ENCODE results near the gene MPPED1. TPM values are rescaled to one million over a fixed set of nuclear protein-coding genes. Genes with fewer than 3 reads are reported as not detected.

The MPPED1 gene
- polyA plus RNA-seq, 1 experiment = not detected

DNA sequence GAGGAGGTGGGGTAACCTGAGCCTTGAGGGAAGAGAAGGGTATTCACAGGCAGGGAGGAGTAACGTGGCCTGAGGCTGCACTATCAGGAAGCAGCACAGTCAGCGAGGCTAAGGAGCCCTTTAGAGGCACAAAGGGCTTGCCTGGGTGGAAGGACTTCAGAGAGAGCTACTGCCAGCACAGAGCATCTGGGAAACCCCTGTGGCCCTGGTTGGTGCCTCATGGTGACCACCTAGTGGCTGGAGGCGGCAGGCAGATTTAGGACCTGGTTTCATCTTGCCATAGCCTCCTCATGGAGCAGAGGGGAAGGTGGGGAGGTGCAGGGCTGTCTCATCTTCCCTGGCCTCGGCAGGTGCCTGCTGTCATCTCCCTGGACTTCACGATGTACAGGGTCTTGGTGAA is 64.5 kb downstream of the MPPED1 start:
- Histone ChIP-seq H3K4me3 (ENCODE audit: low read depth, low read length) (no peak overlapping the region), H3K27me3 (ENCODE audit: control insufficient read depth, insufficient read depth, low read length) (no peaks in the 10 kb centered on the region), H3K27ac (ENCODE audit: low read depth, low read length) (no peak overlapping the region), H3K9me3 (ENCODE audit: control insufficient read depth, insufficient read depth, low read length) (peaks cover 25% of the 10 kb centered on the region; the same call in 1 of the 2 replicates)
- no peak for DNase-seq (ENCODE audit: low read depth, low spot score)
- POLR2A ChIA-PET = no interaction called here
- CTCF ChIA-PET = no interaction called here
- TF ChIP-seq, protein P1, sequence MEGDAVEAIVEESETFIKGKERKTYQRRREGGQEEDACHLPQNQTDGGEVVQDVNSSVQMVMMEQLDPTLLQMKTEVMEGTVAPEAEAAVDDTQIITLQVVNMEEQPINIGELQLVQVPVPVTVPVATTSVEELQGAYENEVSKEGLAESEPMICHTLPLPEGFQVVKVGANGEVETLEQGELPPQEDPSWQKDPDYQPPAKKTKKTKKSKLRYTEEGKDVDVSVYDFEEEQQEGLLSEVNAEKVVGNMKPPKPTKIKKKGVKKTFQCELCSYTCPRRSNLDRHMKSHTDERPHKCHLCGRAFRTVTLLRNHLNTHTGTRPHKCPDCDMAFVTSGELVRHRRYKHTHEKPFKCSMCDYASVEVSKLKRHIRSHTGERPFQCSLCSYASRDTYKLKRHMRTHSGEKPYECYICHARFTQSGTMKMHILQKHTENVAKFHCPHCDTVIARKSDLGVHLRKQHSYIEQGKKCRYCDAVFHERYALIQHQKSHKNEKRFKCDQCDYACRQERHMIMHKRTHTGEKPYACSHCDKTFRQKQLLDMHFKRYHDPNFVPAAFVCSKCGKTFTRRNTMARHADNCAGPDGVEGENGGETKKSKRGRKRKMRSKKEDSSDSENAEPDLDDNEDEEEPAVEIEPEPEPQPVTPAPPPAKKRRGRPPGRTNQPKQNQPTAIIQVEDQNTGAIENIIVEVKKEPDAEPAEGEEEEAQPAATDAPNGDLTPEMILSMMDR (IDR thresholded peaks at IDR 0.05; ENCODE audit: low read depth, low read length) = no peak

DNA sequence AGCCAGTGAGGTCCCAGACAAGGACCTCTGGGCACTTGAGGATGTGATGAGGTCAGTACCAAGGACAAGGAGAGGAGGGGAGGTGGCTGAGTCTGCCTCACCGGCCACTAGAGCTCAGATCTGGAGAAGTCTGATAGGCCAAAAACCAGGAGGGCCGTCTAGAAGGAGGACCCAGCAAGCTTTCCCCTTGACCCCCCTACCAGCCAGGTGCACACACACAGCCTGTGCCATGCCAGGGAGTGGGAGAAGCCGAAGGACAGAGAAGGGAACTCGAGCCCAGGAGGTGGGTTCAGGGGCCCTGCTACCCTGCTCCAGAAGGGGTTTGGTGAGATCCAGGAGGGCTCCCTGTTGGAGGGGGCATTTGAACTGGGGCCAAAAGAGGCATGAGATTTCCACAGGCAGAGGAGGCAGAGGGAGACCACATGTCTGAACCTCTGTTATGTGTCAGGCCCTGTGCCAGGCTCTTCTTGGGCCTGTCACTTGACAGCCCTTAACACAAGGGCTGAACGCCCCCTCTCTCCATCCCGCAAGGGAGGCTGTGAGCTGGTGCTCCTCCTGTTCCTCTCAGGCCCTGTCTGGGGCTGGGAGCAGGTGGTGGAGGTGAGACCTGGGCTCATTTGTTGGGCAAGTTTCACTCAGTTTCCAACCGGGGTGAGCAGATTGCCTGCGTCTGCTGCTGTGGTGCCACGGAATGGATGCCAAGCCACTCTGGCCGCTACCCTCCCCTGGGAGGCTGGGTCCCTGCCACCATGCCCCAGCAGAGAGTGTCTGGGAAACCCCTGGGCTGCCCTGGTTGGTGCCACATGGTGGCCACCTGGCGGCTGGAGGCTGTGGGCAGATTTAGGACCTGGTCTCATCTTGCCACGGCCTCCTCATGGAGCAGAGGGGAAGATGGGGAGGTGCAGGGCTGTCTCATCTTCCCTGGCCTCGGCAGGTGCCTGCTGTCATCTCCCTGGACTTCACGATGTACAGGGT is 65.2 kb downstream of the MPPED1 start:
- Histone ChIP-seq H3K27me3 (ENCODE audit: control insufficient read depth, insufficient read depth, low read length) (peaks cover 2% of the 10 kb centered on the region), H3K27ac (ENCODE audit: low read depth, low read length) (no peak overlapping the region), H3K4me3 (ENCODE audit: low read depth, low read length) (no peak overlapping the region), H3K9me3 (ENCODE audit: control insufficient read depth, insufficient read depth, low read length) (peaks cover 20% of the 10 kb centered on the region; the same call in 1 of the 2 replicates)
- no peak for DNase-seq (ENCODE audit: low read depth, low spot score)
- TF ChIP-seq, protein P1 (IDR thresholded peaks at IDR 0.05; ENCODE audit: low read depth, low read length) = no peak
- CTCF ChIA-PET = no interaction called here
- POLR2A ChIA-PET = no interaction called here

DNA sequence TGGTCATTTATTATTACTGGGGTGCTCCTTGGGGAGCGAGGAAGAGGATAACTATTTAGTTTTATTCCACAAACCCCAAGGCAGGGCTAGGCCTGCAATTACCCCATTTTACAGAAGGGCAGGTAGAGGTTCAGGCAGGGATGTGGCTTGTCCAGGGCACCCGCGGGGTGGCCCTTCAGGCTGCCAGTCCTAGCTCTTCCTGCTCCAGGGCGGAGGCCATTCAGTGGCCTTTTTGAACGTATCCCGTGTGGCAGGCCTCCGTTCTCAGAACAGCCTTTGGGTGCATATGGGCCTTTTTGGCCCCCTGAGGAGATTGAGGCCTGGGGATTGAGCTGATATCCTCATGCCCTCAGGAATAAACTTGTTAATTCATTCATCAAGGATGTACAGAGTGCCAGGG is 66.2 kb downstream of the MPPED1 start:
- DNase-seq (ENCODE audit: low read depth, low spot score) = no peak
- Histone ChIP-seq H3K27me3 (ENCODE audit: control insufficient read depth, insufficient read depth, low read length) (peaks cover 2% of the 10 kb centered on the region), H3K4me3 (ENCODE audit: low read depth, low read length) (no peak overlapping the region), H3K9me3 (ENCODE audit: control insufficient read depth, insufficient read depth, low read length) (peaks cover 26% of the 10 kb centered on the region; the same call in 1 of the 2 replicates), H3K27ac (ENCODE audit: low read depth, low read length) (no peak overlapping the region)
- ChIA-PET CTCF (no interaction called here), POLR2A (no interaction called here)
- TF ChIP-seq, protein P1 (IDR thresholded peaks at IDR 0.05; ENCODE audit: low read depth, low read length) = no peak

DNA sequence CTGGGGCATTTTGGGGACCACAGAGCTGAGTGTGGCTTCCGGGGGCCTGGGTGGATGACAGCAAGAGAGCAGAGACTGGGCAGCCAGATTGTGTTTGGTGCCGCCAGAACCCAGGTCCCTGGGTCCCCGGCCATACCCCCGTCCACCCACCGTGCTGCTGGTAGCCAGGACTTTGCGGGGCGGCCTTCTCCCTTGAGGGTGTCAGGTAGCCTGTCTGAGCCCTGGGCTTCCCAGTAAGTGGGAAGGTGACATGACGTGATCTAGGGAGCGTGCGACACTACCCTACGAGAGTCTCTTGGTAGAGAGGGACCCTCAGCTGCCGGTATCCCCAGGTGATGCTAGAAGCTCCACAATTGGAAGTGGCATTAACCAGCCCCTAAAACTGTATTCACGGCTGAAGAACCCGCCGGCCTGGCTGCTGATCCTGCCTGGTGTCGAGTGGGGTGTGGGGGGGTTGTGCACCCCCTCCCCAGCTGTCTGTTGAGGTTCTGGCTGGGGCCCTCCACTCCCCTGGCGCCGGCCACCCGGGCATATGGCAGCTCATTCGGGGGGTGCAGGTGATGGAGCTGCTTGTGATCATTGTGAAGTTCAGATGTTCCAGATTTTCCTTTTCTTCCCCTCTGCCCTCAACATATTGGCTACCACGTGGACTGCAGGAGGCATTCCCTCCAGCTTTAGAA is 66.9 kb downstream of the MPPED1 start:
- TF ChIP-seq, protein P1 (IDR thresholded peaks at IDR 0.05; ENCODE audit: low read depth, low read length) = no peak
- CTCF ChIA-PET = no interaction called here
- POLR2A ChIA-PET = no interaction called here
- peaks cover 28% of the 10 kb centered on the region for H3K9me3 ChIP-seq (ENCODE audit: control insufficient read depth, insufficient read depth, low read length)
- H3K27ac ChIP-seq (ENCODE audit: low read depth, low read length) = no peak overlapping the region
- H3K4me3 ChIP-seq (ENCODE audit: low read depth, low read length) = no peak overlapping the region
- H3K27me3 ChIP-seq (ENCODE audit: control insufficient read depth, insufficient read depth, low read length) = peaks cover 2% of the 10 kb centered on the region
- DNase-seq (ENCODE audit: low read depth, low spot score) = no peak

Data from AG04450 (cell line).